ENCODE data around the gene TMEM181. TPM values are rescaled to one million over a fixed set of nuclear protein-coding genes. Genes with fewer than 3 reads are reported as not detected.

The TMEM181 gene
- total and polyA plus RNA-seq, 2 of the 13 experiments (the other 11 are each of a cell fraction or from before 2014, with no cell fraction given): 59.1 to 108 TPM

DNA sequence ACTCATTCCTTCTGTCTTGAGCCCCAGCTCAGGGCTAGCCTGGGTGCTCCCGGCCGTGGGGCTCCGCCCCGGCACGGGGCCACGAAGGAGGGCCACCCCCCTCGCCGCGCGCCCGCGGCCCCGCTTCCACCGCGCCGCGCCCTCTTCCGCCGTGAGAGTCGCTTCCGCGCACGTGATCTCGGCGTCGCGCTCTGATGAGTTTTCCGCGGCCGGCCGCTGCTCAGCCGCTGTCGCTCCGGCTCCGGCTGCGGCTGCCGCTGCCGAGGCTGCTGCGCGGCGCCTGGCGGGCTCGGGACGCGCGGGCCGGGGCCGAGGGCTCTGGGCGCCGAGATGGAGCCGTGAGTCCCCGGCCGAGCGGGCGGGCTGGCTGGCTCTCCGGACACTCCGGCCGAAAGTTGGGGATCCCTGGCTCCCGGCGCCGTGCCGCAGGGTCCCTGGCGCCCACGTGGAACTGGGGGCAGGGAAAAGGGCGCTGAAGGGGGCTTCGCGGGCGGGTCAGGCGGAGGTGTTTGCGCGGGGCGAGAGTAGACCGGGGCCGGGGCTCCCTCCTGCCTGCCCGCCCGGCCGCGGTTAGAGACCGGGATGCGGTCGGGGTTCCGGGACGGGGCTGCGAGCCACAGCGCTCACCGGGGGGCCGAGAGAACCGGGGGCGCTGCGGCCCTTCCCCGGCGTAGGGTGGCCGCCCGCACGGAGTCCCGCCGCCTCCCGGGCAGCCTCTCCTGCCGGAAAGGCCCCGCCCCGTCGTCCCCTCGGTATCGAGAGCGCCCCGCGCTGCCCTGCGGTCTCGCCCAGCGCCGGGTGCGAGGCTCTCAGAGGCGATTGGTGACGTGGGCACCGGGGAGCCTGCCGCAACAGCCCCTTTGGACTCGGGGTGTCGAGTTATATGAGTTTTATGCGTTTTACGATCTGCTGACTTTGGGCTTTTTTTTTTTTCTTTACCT, at the start of gene TMEM181 (continued):
- TF ChIP-seq SOX13 (IDR thresholded peaks at IDR 0.05) (no peak), SOX13 (CRISPR knock-in tag; conservative IDR thresholded peaks at IDR 0.05 in 1 of 2, IDR thresholded peaks at IDR 0.05 in 1 of 2) (peak in 1 of 2 experiments; percentile 64; a peak in 2 of 4 replicates), MYC (CRISPR knock-in tag; IDR thresholded peaks at IDR 0.05; ENCODE audit: borderline replicate concordance) (peak; percentile 85), HES4 (CRISPR knock-in tag; IDR thresholded peaks at IDR 0.05; ENCODE audit: borderline replicate concordance) (peak; percentile 86), NFKBIZ (CRISPR knock-in tag; IDR thresholded peaks at IDR 0.05) (0 out of 2 replicates have a peak, but pooled peaks have one; percentile 36), ZNF124 (CRISPR knock-in tag; IDR thresholded peaks at IDR 0.05) (peak; percentile 6; the same call in 1 of the 2 replicates), REL (CRISPR knock-in tag; conservative IDR thresholded peaks at IDR 0.05) (0 out of 2 replicates have a peak, but pooled peaks have one; percentile 77), ZNF672 (CRISPR knock-in tag; IDR thresholded peaks at IDR 0.05) (0 out of 2 replicates have a peak, but pooled peaks have one; percentile 80), MIER2 (CRISPR knock-in tag; IDR thresholded peaks at IDR 0.05) (peak; percentile 48; the same call in 1 of the 2 replicates), GTF3A (CRISPR knock-in tag; conservative IDR thresholded peaks at IDR 0.05) (no peak), POLR2AphosphoS2 (IDR thresholded peaks at IDR 0.05; ENCODE audit: low read depth, low read length) (no peak), PHF5A (CRISPR knock-in tag; IDR thresholded peaks at IDR 0.05; ENCODE audit: low read depth, unreplicated experiment) (no peak), FOXK1 (CRISPR knock-in tag; IDR thresholded peaks at IDR 0.05; ENCODE audit: borderline replicate concordance, low read depth) (no peak), ZNF629 (CRISPR knock-in tag; conservative IDR thresholded peaks at IDR 0.05) (no peak), SRSF4 (IDR thresholded peaks at IDR 0.05; ENCODE audit: low read depth, low read length, poor library complexity, severe bottlenecking) (no peak), ZNF496 (CRISPR knock-in tag; IDR thresholded peaks at IDR 0.05; ENCODE audit: insufficient replicate concordance) (no peak), TEAD2 (CRISPR knock-in tag; IDR thresholded peaks at IDR 0.05) (0 out of 2 replicates have a peak, but pooled peaks have one; percentile 49), ATF7 (IDR thresholded peaks at IDR 0.05) (no peak), ATF7 (CRISPR knock-in tag; IDR thresholded peaks at IDR 0.05) (no peak), ZNF543 (CRISPR knock-in tag; IDR thresholded peaks at IDR 0.05) (no peak), ZNF879 (CRISPR knock-in tag; IDR thresholded peaks at IDR 0.05) (no peak)
- TF ChIP-seq, protein P1, sequence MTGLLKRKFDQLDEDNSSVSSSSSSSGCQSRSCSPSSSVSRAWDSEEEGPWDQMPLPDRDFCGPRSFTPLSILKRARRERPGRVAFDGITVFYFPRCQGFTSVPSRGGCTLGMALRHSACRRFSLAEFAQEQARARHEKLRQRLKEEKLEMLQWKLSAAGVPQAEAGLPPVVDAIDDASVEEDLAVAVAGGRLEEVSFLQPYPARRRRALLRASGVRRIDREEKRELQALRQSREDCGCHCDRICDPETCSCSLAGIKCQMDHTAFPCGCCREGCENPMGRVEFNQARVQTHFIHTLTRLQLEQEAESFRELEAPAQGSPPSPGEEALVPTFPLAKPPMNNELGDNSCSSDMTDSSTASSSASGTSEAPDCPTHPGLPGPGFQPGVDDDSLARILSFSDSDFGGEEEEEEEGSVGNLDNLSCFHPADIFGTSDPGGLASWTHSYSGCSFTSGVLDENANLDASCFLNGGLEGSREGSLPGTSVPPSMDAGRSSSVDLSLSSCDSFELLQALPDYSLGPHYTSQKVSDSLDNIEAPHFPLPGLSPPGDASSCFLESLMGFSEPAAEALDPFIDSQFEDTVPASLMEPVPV (CRISPR knock-in tag; IDR thresholded peaks at IDR 0.05): peak; percentile 76
- TF ChIP-seq, protein P2, sequence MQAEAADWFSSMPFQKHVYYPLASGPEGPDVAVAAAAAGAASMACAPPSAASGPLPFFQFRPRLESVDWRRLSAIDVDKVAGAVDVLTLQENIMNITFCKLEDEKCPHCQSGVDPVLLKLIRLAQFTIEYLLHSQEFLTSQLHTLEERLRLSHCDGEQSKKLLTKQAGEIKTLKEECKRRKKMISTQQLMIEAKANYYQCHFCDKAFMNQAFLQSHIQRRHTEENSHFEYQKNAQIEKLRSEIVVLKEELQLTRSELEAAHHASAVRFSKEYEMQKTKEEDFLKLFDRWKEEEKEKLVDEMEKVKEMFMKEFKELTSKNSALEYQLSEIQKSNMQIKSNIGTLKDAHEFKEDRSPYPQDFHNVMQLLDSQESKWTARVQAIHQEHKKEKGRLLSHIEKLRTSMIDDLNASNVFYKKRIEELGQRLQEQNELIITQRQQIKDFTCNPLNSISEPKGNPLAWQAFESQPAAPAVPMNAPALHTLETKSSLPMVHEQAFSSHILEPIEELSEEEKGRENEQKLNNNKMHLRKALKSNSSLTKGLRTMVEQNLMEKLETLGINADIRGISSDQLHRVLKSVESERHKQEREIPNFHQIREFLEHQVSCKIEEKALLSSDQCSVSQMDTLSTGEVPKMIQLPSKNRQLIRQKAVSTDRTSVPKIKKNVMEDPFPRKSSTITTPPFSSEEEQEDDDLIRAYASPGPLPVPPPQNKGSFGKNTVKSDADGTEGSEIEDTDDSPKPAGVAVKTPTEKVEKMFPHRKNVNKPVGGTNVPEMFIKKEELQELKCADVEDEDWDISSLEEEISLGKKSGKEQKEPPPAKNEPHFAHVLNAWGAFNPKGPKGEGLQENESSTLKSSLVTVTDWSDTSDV (CRISPR knock-in tag; IDR thresholded peaks at IDR 0.05): 0 out of 2 replicates have a peak, but pooled peaks have one; percentile 43
- TF ChIP-seq, protein P3, sequence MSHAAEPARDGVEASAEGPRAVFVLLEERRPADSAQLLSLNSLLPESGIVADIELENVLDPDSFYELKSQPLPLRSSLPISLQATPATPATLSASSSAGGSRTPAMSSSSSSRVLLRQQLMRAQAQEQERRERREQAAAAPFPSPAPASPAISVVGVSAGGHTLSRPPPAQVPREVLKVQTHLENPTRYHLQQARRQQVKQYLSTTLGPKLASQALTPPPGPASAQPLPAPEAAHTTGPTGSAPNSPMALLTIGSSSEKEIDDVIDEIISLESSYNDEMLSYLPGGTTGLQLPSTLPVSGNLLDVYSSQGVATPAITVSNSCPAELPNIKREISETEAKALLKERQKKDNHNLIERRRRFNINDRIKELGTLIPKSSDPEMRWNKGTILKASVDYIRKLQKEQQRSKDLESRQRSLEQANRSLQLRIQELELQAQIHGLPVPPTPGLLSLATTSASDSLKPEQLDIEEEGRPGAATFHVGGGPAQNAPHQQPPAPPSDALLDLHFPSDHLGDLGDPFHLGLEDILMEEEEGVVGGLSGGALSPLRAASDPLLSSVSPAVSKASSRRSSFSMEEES (CRISPR knock-in tag; IDR thresholded peaks at IDR 0.05): peak; percentile 93

Data from HepG2 (cell line).